Muscle of arm (tissue), 12 donors: Measurements from ENCODE around the gene ARMC6. TPM values are rescaled to one million over a fixed set of nuclear protein-coding genes. Genes with fewer than 3 reads are reported as not detected.
"Not testable (repeated sequence)": the region's sequence is repeated elsewhere in the genome, so short reads cannot be mapped to it uniquely, and the experiment has no call there.

Experiments used
- DNase-seq: peaks from one replicate; pipeline ENCODE4 v3.0.0-alpha.2; 2013
- polyA plus RNA-seq, 12 donors: library from polyadenylated mRNA; unstranded; fragments of 120-200 nt; gene quantifications; one replicate each; pipeline ENCODE4 v1.2.1, GENCODE V29; 2013; ENCODE audit not compliant: insufficient read length in 12 of 12

The ARMC6 gene
- polyA plus RNA-seq, 12 donors = 17.5 to 54.8 (median 23.2) TPM; not detected in 1

DNA sequence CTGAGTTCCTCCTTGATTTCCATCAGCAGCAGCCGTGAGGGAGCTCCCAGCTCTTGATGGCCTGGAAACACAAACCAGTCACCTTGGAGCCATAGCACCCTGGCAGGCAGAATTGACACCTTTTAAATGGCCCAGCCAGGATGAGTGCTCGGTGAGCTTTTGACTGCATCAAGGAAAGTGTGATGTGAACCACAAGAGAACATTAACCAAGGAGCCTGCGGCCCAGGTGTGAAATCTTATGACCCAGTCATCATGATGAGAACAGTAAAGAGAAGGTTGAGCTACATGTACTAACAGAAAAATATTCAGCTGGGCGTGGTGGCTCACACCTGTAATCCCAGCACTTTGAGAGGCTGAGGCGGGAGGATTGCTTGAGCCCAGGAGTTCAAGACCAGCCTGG lies 22.9 kb upstream of the ARMC6 start:
- no peak for DNase-seq

DNA sequence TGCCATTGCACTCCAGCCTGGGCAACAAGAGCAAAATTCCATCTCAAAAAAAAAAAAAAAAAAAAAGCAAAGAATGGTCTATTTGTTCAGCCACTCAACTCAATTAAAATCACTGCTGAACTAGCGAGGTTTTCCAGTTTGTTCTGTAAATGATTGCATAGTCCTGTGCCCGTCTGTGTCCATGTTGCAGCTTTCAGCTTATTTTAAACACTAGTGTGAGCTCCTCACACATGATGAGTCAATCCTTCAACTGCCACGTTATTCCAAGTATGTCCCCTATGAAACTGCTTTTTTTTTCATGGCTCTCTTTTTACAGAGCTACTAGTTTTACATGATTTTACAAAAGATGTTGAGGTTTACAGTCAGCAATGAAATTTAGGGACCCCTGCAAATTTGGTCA lies 12.3 kb upstream of the ARMC6 start:
- no peak for DNase-seq

DNA sequence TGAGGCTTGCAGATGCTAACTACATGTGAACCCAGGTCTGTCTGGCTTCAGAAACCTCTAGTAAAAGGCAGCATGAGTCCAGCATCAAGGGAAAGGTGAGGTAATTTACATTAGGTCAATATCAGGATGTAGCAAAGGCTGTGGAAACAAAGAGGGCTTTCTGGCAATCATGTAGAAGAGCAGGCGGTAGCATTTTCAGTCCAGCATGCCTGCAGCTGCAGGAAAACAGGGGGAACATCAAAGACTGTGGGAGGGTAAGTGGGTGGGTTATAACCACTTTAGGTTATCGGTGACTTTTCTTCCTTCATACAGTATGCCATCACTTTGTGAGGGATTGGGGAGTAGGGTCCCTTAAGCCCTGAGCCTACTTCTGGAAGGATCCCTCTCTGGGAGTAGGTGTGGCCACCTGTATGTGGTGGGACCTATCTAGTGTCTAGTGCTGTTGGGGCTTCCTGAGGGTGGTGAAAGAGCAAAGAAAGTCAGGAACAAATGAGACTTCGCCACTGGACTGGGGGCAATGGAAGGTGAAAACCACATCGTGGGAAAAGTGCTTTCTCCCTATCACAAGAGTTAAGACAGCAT lies 10.9 kb upstream of the ARMC6 start:
- DNase-seq = no peak

DNA sequence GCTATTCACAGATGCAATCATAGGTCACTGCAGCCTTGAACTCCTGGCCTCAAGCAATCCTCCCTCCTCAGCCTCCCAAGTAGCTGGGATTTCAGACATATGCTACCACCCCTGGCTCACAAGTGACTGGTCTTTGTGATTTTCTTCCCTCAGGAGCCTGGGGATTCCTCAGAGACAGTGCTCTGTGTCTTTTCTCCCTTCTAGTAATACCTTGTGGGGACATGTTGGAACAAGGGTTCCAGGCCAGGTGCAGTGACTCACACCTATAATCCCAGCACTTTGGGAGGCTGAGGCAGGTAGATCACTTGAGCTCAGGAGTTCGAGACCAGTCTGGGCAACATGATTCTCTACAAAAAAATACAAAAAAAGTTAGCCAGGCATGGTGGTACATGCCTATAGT lies 10.0 kb upstream of the ARMC6 start:
- not testable (repeated sequence) for DNase-seq

DNA sequence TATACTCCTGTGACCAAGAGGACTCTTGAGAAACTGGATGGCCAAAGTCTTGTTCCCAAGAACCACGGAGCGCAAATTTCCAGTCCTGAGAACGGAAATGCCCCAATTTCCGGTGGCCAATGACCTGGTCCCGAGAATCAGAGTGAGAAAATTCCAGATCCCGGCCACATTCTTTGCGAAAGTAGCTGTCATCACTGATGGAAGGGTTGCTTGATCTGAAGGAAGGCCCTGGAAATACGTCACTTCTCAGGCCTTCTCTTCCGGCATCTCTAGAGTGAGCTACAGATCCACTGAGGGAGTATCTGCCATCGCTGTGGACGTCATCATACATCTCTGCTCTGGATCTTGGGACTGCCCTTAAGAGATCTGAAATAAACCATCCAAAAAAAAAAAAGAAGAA lies 7.5 kb upstream of the ARMC6 start:
- no peak for DNase-seq

DNA sequence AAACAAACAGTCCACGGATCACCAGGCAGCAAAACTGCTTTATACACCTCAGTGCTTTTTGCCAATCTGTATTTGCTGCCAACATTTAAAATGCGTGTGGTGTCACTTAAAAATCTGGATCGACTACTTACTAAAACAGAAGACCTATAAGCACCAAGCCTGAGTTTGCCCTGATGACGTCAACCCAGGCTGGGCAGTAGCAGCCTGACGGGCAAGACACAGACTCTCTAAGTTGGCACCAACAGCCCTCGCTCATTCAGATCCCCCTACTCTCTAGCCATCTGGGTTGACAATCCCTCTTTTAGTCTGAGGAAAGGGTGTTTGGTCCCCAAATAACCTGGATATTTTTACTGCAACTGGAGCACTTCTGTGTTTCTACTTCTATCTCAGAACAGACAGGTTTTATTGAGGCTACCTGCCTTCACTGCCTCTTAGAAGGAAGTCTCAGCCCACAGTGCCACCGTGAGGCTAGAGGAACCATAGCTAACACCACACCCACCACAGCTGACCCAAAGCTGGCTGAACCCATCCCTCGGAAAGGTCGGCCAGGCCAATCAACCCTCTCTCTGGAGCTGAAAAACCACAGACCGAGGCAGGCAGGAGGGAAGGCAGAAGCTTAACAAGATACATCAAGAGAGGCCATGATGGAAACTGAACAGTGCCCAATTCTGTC lies 7.0 kb upstream of the ARMC6 start:
- DNase-seq = no peak

DNA sequence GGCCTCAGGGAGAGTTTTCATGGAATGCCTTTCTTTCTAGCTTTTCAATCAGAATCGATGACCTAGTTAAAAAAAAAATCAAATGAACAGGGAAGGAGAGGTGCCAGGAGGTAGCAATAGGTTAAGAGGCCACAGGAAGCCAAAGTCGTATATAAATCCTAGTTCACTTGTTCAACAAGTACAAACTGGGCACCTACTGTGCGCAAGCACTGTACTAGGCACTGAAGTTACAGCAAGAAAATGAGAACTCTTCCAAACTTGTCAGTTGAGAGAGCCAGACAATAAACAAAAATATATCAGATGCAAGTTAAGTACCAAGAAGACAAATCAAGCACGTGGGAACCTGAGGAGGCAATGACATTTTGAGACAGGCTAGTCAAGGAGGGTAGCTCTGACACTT lies 6.2 kb upstream of the ARMC6 start:
- no peak for DNase-seq

DNA sequence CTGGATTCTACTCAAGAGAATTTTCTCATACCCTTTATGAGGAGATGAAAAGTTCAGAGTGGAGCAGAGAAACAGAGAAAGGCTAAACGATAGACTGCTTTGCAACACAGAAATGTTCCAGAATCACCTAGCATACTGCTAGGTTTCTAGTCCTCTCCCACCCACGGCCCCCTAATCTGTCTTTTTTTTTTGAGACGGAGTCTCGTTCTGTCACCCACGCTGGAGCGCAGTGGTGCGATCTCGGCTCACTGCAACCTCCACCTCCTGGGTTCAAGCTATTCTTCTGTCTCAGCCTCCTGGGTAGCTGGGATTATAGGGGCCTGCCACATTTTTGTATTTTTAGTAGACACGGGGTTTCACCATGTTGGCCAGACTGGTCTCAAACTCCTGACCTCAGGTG lies 4.9 kb upstream of the ARMC6 start:
- no peak for DNase-seq

DNA sequence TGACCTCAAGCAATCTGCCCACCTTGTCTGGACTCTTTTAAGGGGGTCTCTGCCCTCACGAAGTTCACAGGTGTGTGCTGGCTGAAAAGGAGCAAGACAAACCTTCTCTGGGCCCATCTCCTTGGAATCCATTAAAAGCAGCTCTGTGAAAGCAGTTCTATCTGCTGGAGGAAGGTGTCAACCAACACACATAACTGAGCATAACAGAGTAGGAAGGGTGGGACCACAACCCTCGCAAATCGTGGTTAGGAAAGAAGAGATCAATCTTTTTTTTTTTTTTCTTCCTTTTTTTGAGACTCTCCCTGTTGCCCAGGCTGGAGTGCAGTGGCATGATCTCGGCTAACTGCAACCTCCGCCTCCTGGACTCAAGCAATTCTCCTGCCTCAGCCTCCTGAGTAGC lies 1.5 kb upstream of the ARMC6 start:
- DNase-seq = no peak

DNA sequence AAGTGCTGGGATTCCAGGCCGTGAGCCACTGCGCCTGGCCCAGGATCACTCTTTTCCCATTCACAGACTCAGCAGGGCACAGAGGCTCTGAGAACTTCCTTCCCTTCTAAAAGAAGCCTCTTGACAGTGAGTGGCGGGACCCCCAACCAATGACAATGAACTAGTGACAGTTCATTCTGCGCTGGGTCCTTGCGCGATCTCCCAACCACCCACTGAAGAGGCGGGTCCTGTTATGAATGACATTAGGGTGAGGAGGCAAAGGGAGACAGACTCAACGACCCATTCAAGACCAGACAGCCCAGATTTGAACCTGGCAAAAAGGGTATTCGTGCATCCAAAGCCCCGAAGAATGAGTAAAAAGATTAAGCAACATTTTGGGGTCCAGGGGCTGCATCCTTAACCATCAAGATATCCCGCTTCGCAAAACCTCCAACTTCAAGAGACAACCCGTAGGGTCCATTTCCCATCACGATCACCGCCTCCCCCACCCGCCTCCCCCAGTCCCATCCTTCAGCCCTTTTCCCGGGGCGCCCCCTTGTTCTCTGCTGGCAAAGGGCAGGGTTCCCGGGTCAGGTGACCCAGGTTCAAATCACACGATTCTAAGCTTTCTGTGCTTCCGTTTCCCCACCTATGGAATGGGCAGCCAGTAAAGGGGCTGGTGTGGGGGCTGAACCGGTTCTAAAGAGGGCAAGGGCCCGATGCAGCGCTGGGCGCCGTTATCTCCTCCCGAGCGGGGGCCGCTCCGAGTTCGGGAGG lies 805 bp upstream of the ARMC6 start:
- DNase-seq = peak; percentile 80

DNA sequence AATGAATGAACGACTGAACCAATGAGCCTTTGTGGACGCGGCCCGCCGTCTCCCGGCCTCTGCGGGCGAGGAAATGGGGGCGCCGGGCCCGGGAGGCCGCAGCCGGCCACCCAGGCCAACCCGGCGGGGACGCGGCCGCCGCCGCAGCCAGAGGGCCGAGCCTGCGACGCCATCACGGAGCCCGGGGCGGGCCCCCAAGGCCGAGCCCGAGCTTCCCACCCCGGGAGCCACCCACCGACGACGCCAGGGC lies 302 bp upstream of the ARMC6 start:
- DNase-seq = no peak

DNA sequence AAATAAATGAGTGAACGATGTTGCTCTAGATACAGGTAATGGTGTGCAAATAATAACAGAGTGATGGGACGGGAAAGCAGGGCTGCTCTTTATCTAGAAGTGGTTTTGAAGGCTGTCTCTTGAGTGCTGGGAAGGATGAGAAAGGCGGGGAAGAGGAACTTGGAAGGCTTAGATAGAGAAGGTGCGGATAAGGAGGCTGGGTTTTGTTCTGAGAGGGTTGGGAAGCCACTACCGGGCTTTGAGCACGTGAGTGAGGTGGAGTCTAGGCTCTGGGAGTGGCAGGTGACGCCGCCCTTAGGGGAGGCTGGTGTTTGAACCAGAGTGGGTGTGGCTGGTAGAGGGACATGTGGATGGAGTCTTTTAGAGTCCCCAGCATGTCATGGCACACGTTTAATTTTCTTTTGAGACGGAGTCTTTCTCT lies 811 bp downstream of the ARMC6 start:
- DNase-seq = peak; percentile 15

DNA sequence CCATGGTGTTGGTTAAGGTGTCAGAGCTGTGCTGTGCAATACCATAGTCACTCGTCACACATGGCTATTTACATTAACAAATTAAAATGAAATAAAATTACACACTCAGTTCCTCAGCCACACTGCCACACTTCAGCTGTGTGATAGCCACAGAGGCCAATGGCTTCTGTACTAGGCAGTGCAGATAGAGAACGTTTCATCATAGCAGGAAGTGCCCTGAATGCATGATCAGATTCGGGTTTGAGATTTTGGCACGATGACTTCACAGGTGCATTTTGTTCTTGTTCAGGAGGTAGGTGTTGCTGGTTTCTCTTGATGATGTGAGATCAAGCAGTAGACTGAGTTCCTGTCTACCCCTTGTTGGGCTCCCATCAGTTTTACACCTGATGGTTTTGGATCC lies 6.5 kb downstream of the ARMC6 start:
- no peak for DNase-seq

DNA sequence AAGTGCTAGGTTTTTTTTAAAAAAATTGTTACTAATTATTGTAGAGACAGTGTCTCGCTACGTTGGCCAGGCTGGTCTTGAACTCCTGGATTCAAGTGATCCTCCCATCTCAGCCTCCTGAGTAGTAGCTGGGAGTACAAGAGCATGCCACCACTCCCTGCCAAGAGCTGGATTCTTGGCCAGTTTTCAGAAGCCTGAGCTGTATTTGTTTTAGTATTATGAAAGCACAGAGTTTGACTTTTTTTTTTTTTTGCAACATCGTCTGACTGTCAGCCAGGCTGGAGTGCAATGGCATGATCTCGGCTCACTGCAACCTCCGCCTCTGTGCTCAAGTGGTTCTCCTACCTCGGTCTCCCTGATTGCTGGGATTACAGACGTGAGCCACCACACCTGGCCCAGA lies 7.0 kb downstream of the ARMC6 start:
- no peak for DNase-seq

DNA sequence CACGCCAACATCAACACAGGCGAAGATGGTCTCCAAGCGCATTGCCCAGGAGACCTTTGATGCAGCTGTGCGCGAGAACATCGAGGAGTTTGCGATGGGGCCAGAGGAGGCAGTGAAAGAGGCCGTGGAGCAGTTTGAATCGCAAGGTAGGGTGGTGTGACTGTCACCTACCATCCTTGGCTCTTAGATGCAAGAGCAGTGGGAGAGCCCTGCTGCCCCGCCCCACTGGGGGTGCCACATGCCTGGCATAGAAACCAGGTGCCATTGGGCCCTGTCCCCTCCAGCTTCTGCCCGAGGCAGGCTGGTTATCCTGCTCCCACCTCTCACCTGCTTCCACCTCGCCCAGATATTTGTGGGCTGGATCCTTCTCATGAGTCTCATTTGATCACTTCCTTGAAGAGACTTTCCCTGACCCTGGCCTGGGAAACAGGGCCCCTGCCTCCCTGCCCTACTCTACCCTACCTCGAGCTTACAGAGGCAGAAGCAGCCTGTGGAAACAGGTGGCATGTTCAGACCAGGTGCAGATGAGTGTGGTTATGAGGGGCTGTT lies 9.4 kb downstream of the ARMC6 start:
- no peak for DNase-seq

DNA sequence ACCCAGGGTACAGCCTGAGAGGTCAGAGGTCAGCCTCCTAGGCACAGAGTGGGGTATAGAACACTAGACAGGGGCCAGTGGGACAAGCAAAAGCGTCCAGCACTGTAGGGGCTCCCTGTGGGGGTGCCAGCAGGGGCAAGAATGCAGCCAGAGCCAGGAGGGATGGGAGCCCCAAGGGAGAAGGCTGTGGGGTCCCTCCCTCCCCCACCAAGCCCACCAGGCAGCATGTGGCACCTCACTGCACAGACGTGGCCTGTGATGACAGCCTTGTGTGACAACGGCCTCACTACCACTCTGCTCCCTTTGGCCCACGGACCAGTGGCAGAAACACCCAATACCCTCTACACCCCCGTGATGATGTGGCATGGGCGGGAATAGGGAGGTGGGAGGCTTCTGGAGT lies 10.1 kb downstream of the ARMC6 start:
- no peak for DNase-seq

DNA sequence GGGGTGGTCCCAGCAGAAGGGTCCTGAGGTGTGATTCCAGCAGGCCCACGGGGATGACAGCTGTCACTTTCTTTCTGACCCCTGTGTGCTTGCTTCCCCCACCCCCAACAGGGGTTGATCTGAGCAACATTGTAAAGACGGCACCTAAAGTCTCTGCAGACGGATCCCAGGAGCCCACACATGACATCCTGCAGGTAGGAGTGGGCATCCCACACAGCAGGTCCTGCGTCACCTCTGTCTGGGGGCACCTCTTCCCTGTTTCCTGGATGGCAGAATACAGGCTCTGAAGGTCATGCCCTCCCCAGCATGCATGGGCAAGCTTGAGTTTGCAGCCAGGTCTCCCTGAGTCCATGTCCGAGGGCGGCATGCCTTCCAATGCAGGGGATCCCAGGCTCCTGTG lies 10.5 kb downstream of the ARMC6 start:
- no peak for DNase-seq

DNA sequence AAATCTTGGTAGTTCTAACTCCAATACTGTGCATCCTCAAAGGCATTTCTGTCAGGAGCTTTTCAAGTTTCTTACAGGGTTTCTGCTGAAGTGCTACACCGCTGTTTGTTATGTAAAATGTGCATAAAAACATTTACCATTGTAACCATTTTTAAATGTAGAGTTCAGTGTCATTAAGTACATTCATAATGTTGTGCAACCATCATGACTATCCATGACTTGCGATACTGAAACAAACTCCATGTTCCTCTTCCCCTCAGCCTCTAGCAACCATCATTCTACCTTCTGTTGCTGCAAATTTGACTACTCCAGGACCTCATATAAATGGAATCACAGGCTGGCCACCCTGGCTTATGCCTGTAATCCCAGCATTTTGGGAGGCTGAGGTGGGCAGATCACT lies 16.0 kb downstream of the ARMC6 start:
- DNase-seq = no peak

DNA sequence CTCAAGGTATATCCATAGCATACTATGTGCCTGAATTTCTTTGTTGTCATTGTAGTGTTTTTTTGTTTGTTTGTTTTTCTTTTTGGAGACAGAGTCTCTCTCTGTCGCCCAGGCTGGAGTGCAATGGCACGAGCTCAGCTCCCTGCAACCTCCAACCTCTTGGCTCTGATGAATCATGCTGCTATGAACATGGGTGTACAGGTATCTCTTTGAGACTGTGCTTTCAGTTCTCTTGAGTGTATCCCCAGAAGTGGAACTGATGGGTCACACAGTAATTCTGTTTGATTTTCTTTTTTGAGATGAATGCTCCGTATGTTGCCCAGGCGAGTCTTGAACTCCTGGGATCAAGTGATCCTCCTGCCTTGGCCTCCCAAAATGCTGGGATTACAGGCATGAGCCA lies 16.7 kb downstream of the ARMC6 start:
- DNase-seq = no peak

DNA sequence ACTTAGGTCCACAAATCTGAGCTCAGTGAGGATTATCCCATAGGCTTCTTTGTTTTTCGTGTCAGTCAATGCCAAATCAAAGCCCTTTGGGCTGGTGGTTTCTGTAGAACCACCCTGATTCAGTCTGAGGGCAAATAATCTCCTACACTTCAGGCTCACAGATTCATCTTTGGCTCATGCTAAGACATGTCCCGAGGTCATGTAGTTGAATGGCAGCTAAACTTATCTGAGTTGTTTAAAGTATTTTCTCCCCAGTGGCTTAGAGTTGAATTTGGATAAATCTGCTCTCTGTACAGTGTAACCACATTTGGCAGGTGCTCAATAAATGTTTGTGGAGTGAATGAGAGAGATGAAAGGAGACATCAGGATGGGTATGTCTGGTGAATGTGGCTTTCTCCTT lies 17.3 kb downstream of the ARMC6 start:
- no peak for DNase-seq

DNA sequence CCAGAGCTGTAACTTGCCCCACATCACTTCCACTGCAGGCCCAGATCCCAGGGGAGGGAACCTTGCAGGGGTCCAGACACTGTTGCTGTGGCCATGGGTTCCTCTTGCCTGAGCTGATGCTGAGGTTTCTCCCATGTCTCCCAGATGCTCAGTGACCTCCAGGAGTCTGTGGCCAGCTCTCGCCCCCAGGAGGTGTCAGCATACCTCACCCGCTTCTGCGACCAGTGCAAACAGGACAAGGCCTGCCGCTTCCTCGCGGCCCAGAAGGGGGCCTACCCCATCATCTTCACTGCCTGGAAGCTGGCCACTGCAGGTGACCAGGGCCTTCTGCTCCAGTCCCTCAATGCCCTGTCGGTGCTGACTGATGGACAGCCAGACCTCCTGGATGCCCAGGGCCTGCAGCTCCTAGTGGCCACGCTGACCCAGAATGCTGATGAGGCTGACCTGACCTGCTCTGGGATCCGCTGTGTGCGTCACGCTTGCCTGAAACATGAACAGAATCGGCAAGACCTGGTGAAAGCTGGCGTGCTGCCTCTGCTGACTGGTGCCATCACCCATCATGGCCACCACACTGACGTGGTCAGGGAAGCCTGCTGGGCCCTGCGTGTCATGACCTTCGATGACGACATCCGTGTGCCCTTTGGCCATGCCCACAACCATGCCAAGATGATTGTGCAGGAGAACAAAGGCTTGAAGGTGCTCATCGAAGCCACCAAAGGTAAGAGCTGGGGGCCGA lies 18.2 kb downstream of the ARMC6 start:
- DNase-seq = no peak

DNA sequence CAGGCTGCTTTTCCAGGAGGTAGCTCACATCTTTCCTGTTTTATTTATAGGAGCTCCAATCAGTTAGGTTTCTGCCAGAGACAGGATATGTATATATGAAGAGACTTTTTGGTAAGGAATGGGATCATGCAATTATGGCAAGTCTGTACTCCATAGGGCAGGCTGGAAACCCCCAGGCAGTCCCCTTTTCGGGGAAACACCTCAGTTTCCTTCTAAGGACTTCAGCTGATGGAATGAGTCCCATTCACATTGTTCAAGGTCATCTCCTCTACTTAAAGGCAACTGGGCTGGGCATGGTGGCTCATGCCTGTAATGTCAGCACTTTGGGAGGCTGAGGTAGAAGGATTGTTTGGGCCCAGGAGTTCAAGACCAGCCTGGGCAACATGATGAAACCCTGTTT lies 19.5 kb downstream of the ARMC6 start:
- DNase-seq = no peak
